ENCODE measurements around the gene ADAM10. TPM values are rescaled to one million over a fixed set of nuclear protein-coding genes. Genes with fewer than 3 reads are reported as not detected.
A peak's percentile ranks its signal among the peaks of the same experiment; 100 is the strongest.

The ADAM10 gene
- total RNA-seq, 1 donor from 2014 or later = 48.1 TPM

DNA sequence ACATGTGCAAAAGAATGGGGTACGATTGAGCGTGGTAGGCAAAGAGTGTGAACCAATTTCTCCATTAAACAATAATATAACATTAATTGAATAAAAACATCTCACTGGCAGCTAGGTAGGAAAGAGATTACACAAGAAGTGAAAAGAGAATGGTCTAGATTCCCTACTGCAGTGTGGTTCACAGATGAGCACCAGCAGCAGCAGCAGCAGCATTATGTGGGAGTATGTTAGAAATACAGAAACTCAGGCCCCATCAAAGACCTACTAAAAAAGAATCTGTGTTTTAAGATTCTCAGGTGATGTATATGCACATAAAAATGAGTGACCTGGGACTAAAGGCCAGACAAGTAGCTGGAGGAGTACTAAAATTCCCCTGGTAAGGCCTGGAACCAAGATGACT is 118.2 kb downstream of the ADAM10 start:
- Histone ChIP-seq H3K36me3 (no peaks in the 10 kb centered on the region), H3K27me3 (no peaks in the 10 kb centered on the region), H3K27ac (no peak overlapping the region), H3K4me3 (no peak overlapping the region), H3K4me1 (peaks cover 20% of the 10 kb centered on the region), H3K9me3 (no peaks in the 10 kb centered on the region)
- intact Hi-C loops (cut with DNase I) = no loop called here
- TF ChIP-seq POLR2AphosphoS5 (IDR thresholded peaks at IDR 0.05; ENCODE audit: insufficient read depth in 1 of 2, low read depth in 1 of 2) (no peak), POLR2A (IDR thresholded peaks at IDR 0.05) (no peak)
- TF ChIP-seq, protein P1, sequence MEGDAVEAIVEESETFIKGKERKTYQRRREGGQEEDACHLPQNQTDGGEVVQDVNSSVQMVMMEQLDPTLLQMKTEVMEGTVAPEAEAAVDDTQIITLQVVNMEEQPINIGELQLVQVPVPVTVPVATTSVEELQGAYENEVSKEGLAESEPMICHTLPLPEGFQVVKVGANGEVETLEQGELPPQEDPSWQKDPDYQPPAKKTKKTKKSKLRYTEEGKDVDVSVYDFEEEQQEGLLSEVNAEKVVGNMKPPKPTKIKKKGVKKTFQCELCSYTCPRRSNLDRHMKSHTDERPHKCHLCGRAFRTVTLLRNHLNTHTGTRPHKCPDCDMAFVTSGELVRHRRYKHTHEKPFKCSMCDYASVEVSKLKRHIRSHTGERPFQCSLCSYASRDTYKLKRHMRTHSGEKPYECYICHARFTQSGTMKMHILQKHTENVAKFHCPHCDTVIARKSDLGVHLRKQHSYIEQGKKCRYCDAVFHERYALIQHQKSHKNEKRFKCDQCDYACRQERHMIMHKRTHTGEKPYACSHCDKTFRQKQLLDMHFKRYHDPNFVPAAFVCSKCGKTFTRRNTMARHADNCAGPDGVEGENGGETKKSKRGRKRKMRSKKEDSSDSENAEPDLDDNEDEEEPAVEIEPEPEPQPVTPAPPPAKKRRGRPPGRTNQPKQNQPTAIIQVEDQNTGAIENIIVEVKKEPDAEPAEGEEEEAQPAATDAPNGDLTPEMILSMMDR (IDR thresholded peaks at IDR 0.05) = no peak
- no peak for DNase-seq (ENCODE audit: extremely low spot score in 2 of 2)

DNA sequence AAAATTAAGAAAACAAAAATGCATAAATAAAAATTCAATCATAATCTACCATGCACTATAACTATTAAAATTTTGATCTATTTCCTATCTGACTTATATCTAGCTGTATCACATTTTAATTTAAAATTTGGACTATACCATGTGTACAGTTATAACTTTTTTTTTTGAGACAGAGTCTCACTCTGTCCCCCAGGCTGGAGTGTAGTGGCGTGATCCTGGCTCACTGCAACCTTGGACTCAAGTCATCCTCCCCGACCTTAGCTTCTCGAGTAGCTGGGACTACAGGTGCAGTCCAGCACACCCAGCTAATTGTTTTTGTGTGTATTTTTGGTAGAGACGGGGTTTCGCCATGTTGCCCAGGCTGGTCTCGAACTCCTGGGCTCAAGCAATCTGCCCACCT is 119.9 kb downstream of the ADAM10 start:
- Histone ChIP-seq H3K27me3 (no peaks in the 10 kb centered on the region), H3K36me3 (no peaks in the 10 kb centered on the region), H3K9me3 (no peaks in the 10 kb centered on the region), H3K4me3 (no peak overlapping the region), H3K4me1 (peaks cover 20% of the 10 kb centered on the region), H3K27ac (peak overlapping the region; percentile 72)
- intact Hi-C loops (cut with DNase I) = no loop called here
- DNase-seq (ENCODE audit: extremely low spot score in 2 of 2) = no peak
- TF ChIP-seq POLR2A (IDR thresholded peaks at IDR 0.05) (no peak), POLR2AphosphoS5 (IDR thresholded peaks at IDR 0.05; ENCODE audit: insufficient read depth in 1 of 2, low read depth in 1 of 2) (no peak)
- TF ChIP-seq, protein P1 (IDR thresholded peaks at IDR 0.05) = no peak

DNA sequence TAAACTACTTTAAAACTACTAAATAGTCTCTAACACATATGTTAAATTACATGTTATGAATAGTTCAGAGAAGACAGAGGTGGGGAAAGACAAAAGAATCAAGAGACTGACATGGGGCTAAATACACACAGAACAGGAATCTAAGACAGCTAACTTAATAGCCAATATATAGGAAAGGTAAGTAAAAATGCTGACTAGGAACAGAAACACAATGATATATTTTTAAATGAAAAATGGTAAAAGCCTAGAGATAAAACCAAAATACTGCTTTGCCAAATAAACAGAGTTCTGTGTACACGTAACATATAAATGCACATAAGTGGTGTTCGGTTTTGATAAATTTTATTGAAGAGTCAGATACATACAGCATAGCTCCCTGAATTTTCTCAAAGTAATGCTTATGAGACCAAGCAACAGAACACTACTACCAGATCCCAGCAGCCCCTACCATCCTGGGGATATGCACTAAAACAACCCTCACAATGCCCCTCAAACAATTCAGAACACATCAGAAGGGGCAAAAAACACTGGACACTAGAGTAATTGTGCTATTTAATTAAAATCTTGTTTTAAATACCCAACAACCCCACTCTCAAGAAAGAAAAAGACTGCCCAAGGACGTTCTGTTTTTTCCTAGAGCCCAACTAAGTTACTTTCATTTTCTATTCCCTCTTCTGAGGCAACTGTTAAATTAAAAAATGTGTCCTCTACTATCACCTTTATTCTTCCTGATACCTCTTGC is 121.1 kb downstream of the ADAM10 start:
- no peak for TF ChIP-seq POLR2A (IDR thresholded peaks at IDR 0.05)
- TF ChIP-seq, protein P1 (IDR thresholded peaks at IDR 0.05) = no peak
- no peak for TF ChIP-seq POLR2AphosphoS5 (IDR thresholded peaks at IDR 0.05; ENCODE audit: insufficient read depth in 1 of 2, low read depth in 1 of 2)
- H3K9me3 ChIP-seq = no peaks in the 10 kb centered on the region
- intact Hi-C loops (cut with DNase I) = no loop called here
- peaks cover 20% of the 10 kb centered on the region for H3K4me1 ChIP-seq
- H3K36me3 ChIP-seq = no peaks in the 10 kb centered on the region
- DNase-seq (ENCODE audit: extremely low spot score in 2 of 2) = no peak
- H3K27me3 ChIP-seq = no peaks in the 10 kb centered on the region
- peak overlapping the region; percentile 72 for H3K27ac ChIP-seq
- H3K4me3 ChIP-seq = peak overlapping the region; percentile 21 to 38

DNA sequence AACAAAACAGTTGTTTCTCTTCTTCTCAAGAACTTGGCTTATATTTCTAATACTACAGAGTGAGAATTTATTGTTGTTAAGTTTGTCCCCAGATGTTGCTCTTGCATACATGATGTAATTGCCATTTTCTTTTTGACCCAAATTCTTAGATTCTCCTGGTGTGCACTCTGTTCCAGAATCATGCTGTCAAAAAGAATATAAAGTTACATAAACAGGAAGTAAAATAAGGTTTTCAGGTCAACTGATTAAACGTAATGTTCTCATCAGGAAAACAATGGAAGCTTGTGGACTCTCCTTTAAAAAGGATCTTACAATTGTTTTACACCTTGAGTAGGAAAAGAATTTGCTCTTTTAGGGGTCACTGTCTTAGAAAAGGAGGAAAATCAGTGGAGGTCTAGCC is 121.8 kb downstream of the ADAM10 start:
- H3K9me3 ChIP-seq = no peaks in the 10 kb centered on the region
- DNase-seq (ENCODE audit: extremely low spot score in 2 of 2) = no peak
- no peaks in the 10 kb centered on the region for H3K27me3 ChIP-seq
- TF ChIP-seq, protein P1 (IDR thresholded peaks at IDR 0.05) = no peak
- TF ChIP-seq POLR2AphosphoS5 (IDR thresholded peaks at IDR 0.05; ENCODE audit: insufficient read depth in 1 of 2, low read depth in 1 of 2) (peak in 1 of 2 donors; percentile 41), POLR2A (IDR thresholded peaks at IDR 0.05) (no peak)
- intact Hi-C loops (cut with DNase I) = no loop called here
- peaks cover 20% of the 10 kb centered on the region for H3K4me1 ChIP-seq
- no peak overlapping the region for H3K4me3 ChIP-seq
- no peaks in the 10 kb centered on the region for H3K36me3 ChIP-seq
- H3K27ac ChIP-seq = peak overlapping the region; percentile 72

- no peak for TF ChIP-seq POLR2A (IDR thresholded peaks at IDR 0.05)
- TF ChIP-seq POLR2AphosphoS5 (IDR thresholded peaks at IDR 0.05; ENCODE audit: insufficient read depth in 1 of 2, low read depth in 1 of 2) = no peak
- TF ChIP-seq, protein P1 (IDR thresholded peaks at IDR 0.05) = no peak
- peaks cover 20% of the 10 kb centered on the region for H3K4me1 ChIP-seq
- H3K27me3 ChIP-seq = no peaks in the 10 kb centered on the region
- H3K4me3 ChIP-seq = no peak overlapping the region
- intact Hi-C loops (cut with DNase I) = no loop called here
- no peak for DNase-seq (ENCODE audit: extremely low spot score in 2 of 2)
- H3K36me3 ChIP-seq = no peaks in the 10 kb centered on the region
- H3K27ac ChIP-seq = no peak overlapping the region
- H3K9me3 ChIP-seq = no peaks in the 10 kb centered on the region
These were observed 122.5 kb downstream of the ADAM10 start for GRCh38 chr15:58627046-58627445.
